ENCODE data around the gene CLEC17A. TPM values are rescaled to one million over a fixed set of nuclear protein-coding genes. Genes with fewer than 3 reads are reported as not detected.

Gene CLEC17A
- total and polyA plus RNA-seq, 3 donors from 2014 or later = 0.56 to 1.4 (median 1.3) TPM

DNA sequence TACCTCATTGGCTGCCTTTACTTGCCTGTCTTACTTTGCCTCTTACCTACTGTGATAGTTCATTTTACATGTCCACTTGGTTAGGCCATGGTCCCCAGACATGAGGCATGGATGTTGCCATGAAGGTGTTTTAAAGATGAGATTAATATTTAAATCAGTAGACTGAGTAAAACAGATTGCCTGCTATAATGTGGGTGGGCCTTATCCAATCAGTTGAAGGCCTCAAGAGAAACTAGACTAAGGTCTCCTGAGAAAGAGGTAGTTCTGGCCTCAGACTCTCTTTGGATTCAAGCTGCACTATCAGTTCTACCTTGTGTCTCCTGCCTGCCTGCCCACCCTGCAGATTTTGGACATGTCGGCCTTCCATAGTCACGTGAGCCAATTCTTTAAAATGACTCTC is 65.6 kb downstream of the CLEC17A start:
- TF ChIP-seq, protein P1, sequence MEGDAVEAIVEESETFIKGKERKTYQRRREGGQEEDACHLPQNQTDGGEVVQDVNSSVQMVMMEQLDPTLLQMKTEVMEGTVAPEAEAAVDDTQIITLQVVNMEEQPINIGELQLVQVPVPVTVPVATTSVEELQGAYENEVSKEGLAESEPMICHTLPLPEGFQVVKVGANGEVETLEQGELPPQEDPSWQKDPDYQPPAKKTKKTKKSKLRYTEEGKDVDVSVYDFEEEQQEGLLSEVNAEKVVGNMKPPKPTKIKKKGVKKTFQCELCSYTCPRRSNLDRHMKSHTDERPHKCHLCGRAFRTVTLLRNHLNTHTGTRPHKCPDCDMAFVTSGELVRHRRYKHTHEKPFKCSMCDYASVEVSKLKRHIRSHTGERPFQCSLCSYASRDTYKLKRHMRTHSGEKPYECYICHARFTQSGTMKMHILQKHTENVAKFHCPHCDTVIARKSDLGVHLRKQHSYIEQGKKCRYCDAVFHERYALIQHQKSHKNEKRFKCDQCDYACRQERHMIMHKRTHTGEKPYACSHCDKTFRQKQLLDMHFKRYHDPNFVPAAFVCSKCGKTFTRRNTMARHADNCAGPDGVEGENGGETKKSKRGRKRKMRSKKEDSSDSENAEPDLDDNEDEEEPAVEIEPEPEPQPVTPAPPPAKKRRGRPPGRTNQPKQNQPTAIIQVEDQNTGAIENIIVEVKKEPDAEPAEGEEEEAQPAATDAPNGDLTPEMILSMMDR (IDR thresholded peaks at IDR 0.05) = no peak
- TF ChIP-seq POLR2A (IDR thresholded peaks at IDR 0.05) = no peak
- intact Hi-C loops (cut with DNase I; ENCODE audit: low total_unique reads) = no loop called here

DNA sequence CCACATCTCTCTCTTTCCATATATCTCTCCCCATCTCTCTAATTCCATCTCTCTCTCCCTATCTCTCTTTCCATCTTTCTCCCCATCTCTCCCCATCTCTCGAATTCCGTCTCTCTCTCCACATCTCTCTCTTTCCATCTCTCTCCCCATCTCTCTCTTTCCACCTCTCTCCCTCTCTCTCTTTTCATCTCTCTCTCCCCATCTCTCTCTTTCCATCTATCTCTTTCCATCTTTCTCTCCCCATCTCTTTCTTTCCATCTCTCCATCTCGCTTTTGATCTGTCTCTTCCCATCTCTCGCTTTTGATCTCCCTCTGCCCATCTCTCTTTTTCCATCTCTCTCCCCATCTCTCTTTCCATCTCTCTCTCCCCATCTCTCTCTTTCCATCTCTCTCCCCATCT is 66.1 kb downstream of the CLEC17A start:
- Histone ChIP-seq H3K27ac (no peak overlapping the region), H3K9me3 (no peaks in the 10 kb centered on the region), H3K4me1 (no peaks in the 10 kb centered on the region), H3K36me3 (ENCODE audit: low read depth, missing control alignments) (no peaks in the 10 kb centered on the region), H3K4me3 (no peak overlapping the region), H3K27me3 (no peaks in the 10 kb centered on the region)
- no peak for TF ChIP-seq POLR2A (IDR thresholded peaks at IDR 0.05)
- TF ChIP-seq, protein P1 (IDR thresholded peaks at IDR 0.05) = no peak
- DNase-seq = no peak
- 77 to 90% methylated on average over 4 of the region's 4 CpGs for WGBS, 2 donors
- intact Hi-C loops (cut with DNase I; ENCODE audit: low total_unique reads) = no loop called here

More for the DNA sequence above, 65.6 kb downstream of the CLEC17A start:
- DNase-seq = no peak
- no peaks in the 10 kb centered on the region for H3K9me3 ChIP-seq
- H3K27ac ChIP-seq = no peak overlapping the region
- no peaks in the 10 kb centered on the region for H3K36me3 ChIP-seq (ENCODE audit: low read depth, missing control alignments)
- WGBS, 2 donors = 79 to 83% methylated on average over 2 of the region's 2 CpGs
- no peaks in the 10 kb centered on the region for H3K27me3 ChIP-seq
- no peaks in the 10 kb centered on the region for H3K4me1 ChIP-seq
- no peak overlapping the region for H3K4me3 ChIP-seq

DNA sequence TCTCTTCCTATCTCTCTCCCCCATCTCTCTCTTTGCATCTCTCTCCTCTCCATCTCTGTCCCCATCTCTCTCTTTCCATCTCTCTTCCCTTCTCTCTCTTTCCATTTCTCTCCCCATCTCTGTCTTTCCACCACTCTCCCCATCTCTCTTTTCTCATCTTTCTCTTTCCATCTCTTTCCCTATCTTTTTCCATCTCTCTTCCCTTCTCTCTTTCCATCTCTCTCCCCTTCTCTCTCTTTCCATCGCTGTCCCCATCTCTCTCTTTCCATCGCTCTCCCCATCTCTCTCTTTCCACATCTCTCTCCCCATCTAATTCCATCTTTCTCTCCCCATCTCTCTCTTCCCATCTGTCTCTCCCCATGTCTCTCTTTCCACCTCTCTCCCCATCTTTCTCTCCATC is 67.3 kb downstream of the CLEC17A start:
- H3K4me3 ChIP-seq = no peak overlapping the region
- no peak overlapping the region for H3K27ac ChIP-seq
- no peaks in the 10 kb centered on the region for H3K4me1 ChIP-seq
- WGBS, 2 donors = 70 to 81% methylated on average over 2 of the region's 2 CpGs
- H3K9me3 ChIP-seq = no peaks in the 10 kb centered on the region
- H3K36me3 ChIP-seq (ENCODE audit: low read depth, missing control alignments) = no peaks in the 10 kb centered on the region
- TF ChIP-seq, protein P1 (IDR thresholded peaks at IDR 0.05) = no peak
- TF ChIP-seq POLR2A (IDR thresholded peaks at IDR 0.05) = no peak
- DNase-seq = no peak
- intact Hi-C loops (cut with DNase I; ENCODE audit: low total_unique reads) = no loop called here
- no peaks in the 10 kb centered on the region for H3K27me3 ChIP-seq

DNA sequence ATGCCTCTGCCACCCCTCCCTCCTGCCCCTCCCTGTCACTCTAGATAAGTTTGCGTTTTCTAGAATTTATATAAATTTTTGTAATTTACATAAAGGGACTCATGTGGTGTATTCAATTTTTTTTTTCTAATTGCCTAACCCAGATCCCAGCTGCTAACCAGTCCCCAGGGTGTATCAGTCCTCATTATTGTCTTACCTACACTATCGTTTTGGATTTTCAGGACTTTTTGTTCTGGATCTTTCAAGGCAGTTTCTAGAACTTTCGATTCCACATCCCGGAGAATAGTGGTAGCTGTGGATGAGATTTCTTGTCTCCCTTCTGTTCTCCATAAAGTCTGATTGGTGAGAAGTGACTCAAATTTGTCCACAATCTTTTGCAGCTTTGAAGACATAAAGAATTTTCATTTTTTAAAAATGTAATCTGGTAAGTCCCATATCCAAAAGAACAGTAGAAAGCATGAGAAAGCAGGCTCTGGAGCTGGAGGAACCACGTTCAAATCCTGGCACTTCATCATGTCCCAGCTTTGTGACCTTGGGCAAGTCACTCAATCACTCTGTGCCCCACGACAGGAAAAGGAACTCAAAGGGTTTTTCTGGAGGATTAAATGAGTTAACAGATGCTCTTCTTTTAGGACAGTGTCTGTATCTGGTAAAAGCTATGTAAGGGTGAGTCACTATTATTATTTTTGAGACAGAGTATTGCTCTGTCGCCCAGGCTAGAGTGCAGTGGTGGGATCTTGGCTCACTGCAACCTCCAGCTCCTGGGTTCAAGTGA is 72.1 kb downstream of the CLEC17A start:
- no peak for DNase-seq
- H3K4me3 ChIP-seq = no peak overlapping the region
- no peaks in the 10 kb centered on the region for H3K27me3 ChIP-seq
- WGBS, 2 donors = 70 to 71% methylated on average over 7 of the region's 7 CpGs
- no peaks in the 10 kb centered on the region for H3K4me1 ChIP-seq
- H3K27ac ChIP-seq = no peak overlapping the region
- intact Hi-C loops (cut with DNase I; ENCODE audit: low total_unique reads) = no loop called here
- TF ChIP-seq, protein P1 (IDR thresholded peaks at IDR 0.05) = no peak
- no peak for TF ChIP-seq POLR2A (IDR thresholded peaks at IDR 0.05)
- no peaks in the 10 kb centered on the region for H3K36me3 ChIP-seq (ENCODE audit: low read depth, missing control alignments)
- no peaks in the 10 kb centered on the region for H3K9me3 ChIP-seq

DNA sequence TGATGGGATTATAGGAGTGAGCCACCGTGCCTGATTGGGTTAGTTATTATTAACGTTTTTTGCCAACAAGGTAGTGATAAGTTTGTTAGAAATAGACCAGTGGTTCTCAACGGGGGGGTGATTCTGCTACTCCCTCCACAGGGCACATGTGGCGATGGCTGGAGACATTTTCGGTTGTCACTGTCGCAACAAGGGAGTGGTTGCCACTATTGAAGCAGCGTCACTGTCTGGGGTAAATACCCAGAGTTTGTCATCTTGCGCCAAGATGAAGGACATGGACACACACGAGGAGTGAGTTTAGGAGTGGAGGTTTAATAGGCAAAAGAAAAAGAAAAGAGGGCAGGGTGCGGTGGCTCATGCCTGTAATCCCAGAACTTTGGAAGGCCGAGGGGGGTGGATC is 72.8 kb downstream of the CLEC17A start:
- WGBS, 2 donors = 81 to 82% methylated on average over 11 of the region's 11 CpGs
- no peak for TF ChIP-seq POLR2A (IDR thresholded peaks at IDR 0.05)
- TF ChIP-seq, protein P1 (IDR thresholded peaks at IDR 0.05) = no peak
- Histone ChIP-seq H3K9me3 (no peaks in the 10 kb centered on the region), H3K4me3 (no peak overlapping the region), H3K4me1 (no peaks in the 10 kb centered on the region), H3K36me3 (ENCODE audit: low read depth, missing control alignments) (no peaks in the 10 kb centered on the region), H3K27ac (no peak overlapping the region), H3K27me3 (no peaks in the 10 kb centered on the region)
- intact Hi-C loops (cut with DNase I; ENCODE audit: low total_unique reads) = no loop called here
- DNase-seq = no peak
